Hepatocyte (in vitro differentiated cells): ENCODE results near the gene PRPF6. TPM values are rescaled to one million over a fixed set of nuclear protein-coding genes. Genes with fewer than 3 reads are reported as not detected.

Source experiments
- DNase-seq: peaks from one replicate; pipeline ENCODE4 v3.0.0-alpha.2; 2016; ENCODE audit warnings: low spot score
- H2AFZ ChIP-seq: fragments of 200-600 bp; sonication (generic); 2 replicates; pipeline ENCODE4 v1.6.0; 2016; ENCODE audit warnings: antibody characterized with exemption, mild to moderate bottlenecking
- H3K27ac ChIP-seq: fragments of 200-600 bp; sonication (generic); 2 replicates; pipeline ENCODE4 v1.5.1; 2016; ENCODE audit warnings: mild to moderate bottlenecking
- H3K27me3 ChIP-seq: fragments of 200-600 bp; sonication (generic); 2 replicates; pipeline ENCODE4 v1.6.1; 2016
- H3K36me3 ChIP-seq: fragments of 200-600 bp; sonication (generic); replicated peaks from 2 replicates; pipeline ENCODE4 v1.5.1; 2016; ENCODE audit warnings: low read depth; ENCODE audit not compliant: insufficient read depth
- H3K4me1 ChIP-seq: fragments of 200-600 bp; sonication (generic); 2 replicates; pipeline ENCODE4 v1.5.1; 2016; ENCODE audit warnings: mild to moderate bottlenecking, moderate library complexity; ENCODE audit not compliant: insufficient read depth
- H3K4me2 ChIP-seq: fragments of 200-600 bp; sonication (generic); 2 replicates; pipeline ENCODE4 v1.6.0; 2016
- H3K4me3 ChIP-seq: fragments of 200-600 bp; sonication (generic); 2 replicates; pipeline ENCODE4 v1.5.1; 2016; ENCODE audit warnings: mild to moderate bottlenecking
- H3K79me2 ChIP-seq: fragments of 200-600 bp; sonication (generic); 2 replicates; pipeline ENCODE4 v1.6.0; 2017; ENCODE audit warnings: mild to moderate bottlenecking
- H3K9me2 ChIP-seq: fragments of 200-600 bp; sonication (generic); replicated peaks from 2 replicates; pipeline ENCODE4 v1.6.0; 2017; ENCODE audit warnings: mild to moderate bottlenecking; ENCODE audit not compliant: insufficient read depth
- H3K9me3 ChIP-seq: fragments of 200-600 bp; sonication (generic); 2 replicates; pipeline ENCODE4 v1.5.1; 2016; ENCODE audit warnings: low read depth, mild to moderate bottlenecking
- H4K20me1 ChIP-seq: fragments of 200-600 bp; sonication (generic); 2 replicates; pipeline ENCODE4 v1.6.0; 2016; ENCODE audit warnings: mild to moderate bottlenecking; ENCODE audit not compliant: insufficient read depth, poor library complexity, severe bottlenecking
- CTCF ChIP-seq: fragments of 200-600 bp; sonication (generic); IDR thresholded peaks from 2 replicates; pipeline ENCODE4 v1.5.1; 2016; ENCODE audit warnings: antibody characterized with exemption, mild to moderate bottlenecking; ENCODE audit not compliant: poor library complexity
- EZH2 ChIP-seq: fragments of 200-600 bp; sonication (generic); IDR thresholded peaks from 2 replicates; pipeline ENCODE4 v1.6.1; 2016; ENCODE audit warnings: antibody characterized with exemption, mild to moderate bottlenecking, borderline replicate concordance
- EZH2phosphoT487 ChIP-seq: fragments of 200-600 bp; sonication (generic); IDR thresholded peaks from one replicate; pipeline ENCODE4 v1.6.1; 2018; ENCODE audit warnings: antibody characterized with exemption, mild to moderate bottlenecking, low read depth, moderate library complexity; ENCODE audit not compliant: unreplicated experiment, severe bottlenecking
- WGBS: methylation state at CpG from one replicate; pipeline ENCODE4 v1.1.6; 2016; ENCODE audit warnings: low lambda C conversion rate; ENCODE audit errors: missing lambda C conversion rate; 5-methylcytosine and 5-hydroxymethylcytosine counted together
- polyA plus RNA-seq: library from polyadenylated mRNA; unstranded; fragments of >200 nt; fragmentation: Nextera tagmentation; extraction: Ambion mirVana; gene quantifications from 2 replicates; pipeline ENCODE4 v1.2.1, GENCODE V29; 2016
- total RNA-seq: library from RNA; depleted of rRNA; stranded (reverse); fragments of >200 nt; gene quantifications from 2 replicates; pipeline ENCODE4 v1.2.3, GENCODE V29; 2014

Gene PRPF6
- total and polyA plus RNA-seq, 2 experiments from 2014 or later, result 37.3 to 41.3 TPM

- Histone ChIP-seq H2AFZ (no peak overlapping the region), H3K9me3 (no peaks in the 10 kb centered on the region), H4K20me1 (peaks cover 7% of the 10 kb centered on the region), H3K4me2 (no peak overlapping the region), H3K27me3 (no peaks in the 10 kb centered on the region), H3K4me3 (no peak overlapping the region), H3K4me1 (no peaks in the 10 kb centered on the region), H3K36me3 (no peaks in the 10 kb centered on the region), H3K27ac (no peak overlapping the region), H3K79me2 (peaks cover 4% of the 10 kb centered on the region), H3K9me2 (no peaks in the 10 kb centered on the region)
- 96% methylated on average over 5 of the region's 5 CpGs for WGBS
- TF ChIP-seq EZH2 (no peak), EZH2phosphoT487 (no peak), CTCF (no peak)
- DNase-seq, result no peak
Measured at GRCh38 chr20:63933646-63934045, 47.3 kb upstream of the PRPF6 start.

GRCh38 chr20:63934271-63935068 is 46.5 kb upstream of the PRPF6 start:
- Histone ChIP-seq H3K79me2 (peaks cover 9% of the 10 kb centered on the region), H4K20me1 (peaks cover 9% of the 10 kb centered on the region), H3K9me3 (no peaks in the 10 kb centered on the region), H3K9me2 (no peaks in the 10 kb centered on the region), H3K27ac (no peak overlapping the region), H3K4me1 (no peaks in the 10 kb centered on the region), H3K4me2 (no peak overlapping the region), H2AFZ (no peak overlapping the region), H3K27me3 (no peaks in the 10 kb centered on the region), H3K4me3 (no peak overlapping the region), H3K36me3 (no peaks in the 10 kb centered on the region)
- DNase-seq, result no peak
- WGBS, result 93% methylated on average over 34 of the region's 37 CpGs
- no peak for TF ChIP-seq EZH2phosphoT487
- TF ChIP-seq CTCF, result no peak
- no peak for TF ChIP-seq EZH2

- Histone ChIP-seq H3K4me1 (no peaks in the 10 kb centered on the region), H3K79me2 (peaks cover 9% of the 10 kb centered on the region), H3K36me3 (no peaks in the 10 kb centered on the region), H3K9me2 (no peaks in the 10 kb centered on the region), H3K4me3 (no peak overlapping the region), H3K9me3 (no peaks in the 10 kb centered on the region), H3K4me2 (no peak overlapping the region), H3K27me3 (no peaks in the 10 kb centered on the region), H4K20me1 (peaks cover 10% of the 10 kb centered on the region), H2AFZ (no peak overlapping the region), H3K27ac (no peak overlapping the region)
- TF ChIP-seq EZH2phosphoT487 (no peak), CTCF (no peak), EZH2 (no peak)
- WGBS, result 97% methylated on average over 9 of the region's 9 CpGs
- no peak for DNase-seq
Measured at GRCh38 chr20:63935447-63935846, 45.5 kb upstream of the PRPF6 start.

- Histone ChIP-seq H3K9me3 (no peaks in the 10 kb centered on the region), H3K4me2 (no peak overlapping the region), H3K79me2 (peaks cover 9% of the 10 kb centered on the region), H3K4me3 (no peak overlapping the region), H4K20me1 (peaks cover 13% of the 10 kb centered on the region), H3K27ac (no peak overlapping the region), H3K36me3 (no peaks in the 10 kb centered on the region), H3K27me3 (no peaks in the 10 kb centered on the region), H3K9me2 (no peaks in the 10 kb centered on the region), H2AFZ (no peak overlapping the region), H3K4me1 (no peaks in the 10 kb centered on the region)
- WGBS, result 95% methylated on average over 14 of the region's 14 CpGs
- DNase-seq, result no peak
- no peak for TF ChIP-seq CTCF
- no peak for TF ChIP-seq EZH2phosphoT487
- TF ChIP-seq EZH2, result no peak
Measured at GRCh38 chr20:63937596-63937995, 43.3 kb upstream of the PRPF6 start.
